Fibroblast of skin of left biceps (primary cell): ENCODE measurements around the gene MCRIP1.
"Not testable (repeated sequence)": the region's sequence is repeated elsewhere in the genome, so short reads cannot be mapped to it uniquely, and the experiment has no call there.

ENCODE experiments used
- DNase-seq, 2 experiments: peaks; one replicate each; pipeline ENCODE4 v3.0.0-alpha.2; 2013; ENCODE audit warnings: low read depth in 2 of 2

The MCRIP1 gene

GRCh38 chr17:81840826-81841778 lies 8.0 kb upstream of the MCRIP1 start:
- DNase-seq, result no peak

DNA sequence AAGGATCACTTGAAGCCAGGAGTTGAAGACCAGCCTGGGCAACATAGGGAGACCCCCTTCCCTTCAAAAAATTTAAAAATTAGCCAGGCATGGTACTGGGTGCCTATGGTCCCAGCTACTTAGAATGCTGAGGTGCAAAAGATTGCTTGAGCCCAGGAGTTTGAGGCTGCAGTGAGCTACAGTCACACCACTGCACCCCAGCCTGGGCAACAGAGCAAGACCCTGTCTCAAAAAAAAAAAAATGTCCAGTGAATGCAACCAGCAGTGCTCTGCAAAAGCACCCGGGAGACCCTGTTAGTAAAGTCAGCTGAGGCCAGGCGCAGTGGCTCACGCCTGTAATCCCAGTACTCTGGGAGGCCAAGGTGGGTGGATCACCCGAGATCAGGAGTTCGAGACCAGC lies 7.0 kb upstream of the MCRIP1 start:
- not testable (repeated sequence) for DNase-seq

GRCh38 chr17:81839301-81839700 lies 6.2 kb upstream of the MCRIP1 start:
- no peak for DNase-seq

DNA sequence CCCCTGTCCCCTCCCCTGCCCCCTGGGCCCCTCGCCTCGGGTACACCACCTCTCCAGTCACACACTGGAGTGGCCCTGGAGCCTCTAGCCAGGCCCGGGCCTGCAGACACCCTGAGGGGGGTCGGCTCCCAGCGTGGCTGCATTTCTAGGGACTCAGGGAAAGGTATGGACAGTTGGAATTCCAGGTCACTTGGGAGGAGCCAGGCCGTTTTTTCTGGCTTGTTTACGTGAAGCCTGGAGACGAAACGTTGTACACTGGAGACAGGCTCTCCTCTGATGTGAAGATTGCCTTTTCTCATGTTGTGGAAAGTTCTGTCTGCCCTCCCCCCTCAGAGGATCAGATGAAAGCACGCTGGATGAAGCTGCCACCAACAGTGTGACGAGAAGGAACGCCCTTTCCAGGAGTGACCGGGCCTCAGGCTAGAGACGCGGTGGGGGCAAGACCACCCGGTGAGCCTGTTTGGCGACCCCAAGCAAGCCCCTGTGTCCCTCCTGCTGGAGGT lies 5.7 kb upstream of the MCRIP1 start:
- no peak for DNase-seq

DNA sequence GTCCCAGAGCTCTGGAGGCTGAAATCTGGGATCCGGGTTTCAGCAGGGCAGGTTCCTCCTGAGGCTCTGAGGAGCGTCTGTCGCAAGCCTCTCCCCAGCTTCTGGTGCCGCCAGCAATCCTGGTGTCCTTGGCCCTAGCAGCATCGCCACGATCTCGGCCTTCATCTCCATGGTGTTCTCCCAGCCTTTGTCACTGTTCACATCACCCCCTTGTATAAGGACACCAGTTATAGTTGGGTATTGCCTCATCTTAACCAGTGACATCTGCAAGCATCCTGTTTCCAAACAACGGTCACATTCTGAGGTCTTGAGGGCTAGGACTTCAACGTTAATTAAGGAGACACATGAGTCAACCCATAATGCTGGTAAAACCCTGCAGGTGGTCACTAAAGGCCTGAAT lies 4.5 kb upstream of the MCRIP1 start:
- DNase-seq, result no peak

DNA sequence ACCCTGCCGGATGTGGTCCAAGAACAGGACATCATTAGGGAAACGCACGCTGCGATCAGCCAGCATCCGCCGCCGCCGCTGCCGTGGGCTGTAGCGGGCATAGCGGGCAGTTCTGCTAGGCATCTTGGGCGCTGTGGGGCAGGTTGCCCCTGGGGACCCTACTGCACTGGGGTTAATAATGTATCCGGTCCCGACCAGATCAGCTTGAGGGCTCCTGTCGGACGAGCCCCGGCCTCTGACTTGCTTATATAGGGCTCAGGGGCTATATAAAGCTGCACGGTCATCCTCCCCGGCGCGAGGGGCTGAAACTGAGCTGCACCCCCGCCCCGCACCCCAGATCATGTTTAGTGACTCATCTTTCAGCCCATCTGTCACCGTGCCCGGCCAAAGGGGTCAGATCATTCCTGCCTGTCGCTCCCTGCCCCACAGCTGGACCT lies 1.8 kb upstream of the MCRIP1 start, which contains the start of gene PPP1R27:
Gene PPP1R27 (minus strand): TSS at position 220 of the 437 bp plus-strand sequence. CDS start 97 bp downstream, at position 123.
- DNase-seq, result no peak

GRCh38 chr17:81833921-81834830 lies 1.1 kb upstream of the MCRIP1 start:
- no peak for DNase-seq

DNA sequence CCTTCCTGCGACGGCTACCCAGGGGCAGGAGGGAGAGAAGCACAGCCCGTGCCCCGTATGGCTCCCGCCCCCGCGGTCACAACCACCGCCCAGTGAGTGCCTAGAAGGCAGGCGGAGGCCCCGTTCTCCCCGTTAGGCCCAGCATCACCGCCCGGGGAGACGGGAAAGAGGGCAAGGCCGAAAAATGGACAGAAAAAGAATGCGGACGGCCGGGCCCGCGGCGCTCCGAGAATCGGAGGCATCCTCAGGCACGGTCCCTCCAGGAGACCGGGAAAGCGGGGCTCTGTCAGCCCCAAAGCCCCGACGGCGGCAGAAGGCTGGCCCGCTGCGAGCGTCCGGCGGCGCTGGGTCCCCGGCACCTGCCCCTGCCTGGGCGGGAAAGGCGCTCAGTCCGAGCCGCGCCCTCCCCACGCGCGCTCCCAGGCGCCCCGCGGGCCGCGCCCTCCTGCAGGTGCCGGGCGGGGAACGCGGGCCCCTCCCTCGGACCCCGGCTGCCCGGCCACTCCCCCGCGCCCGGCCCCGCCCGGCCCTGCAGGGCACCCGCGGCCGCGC lies 407 bp downstream of the MCRIP1 start:
- DNase-seq, result no peak

- no peak for DNase-seq
Observed at GRCh38 chr17:81831957-81832607, 1.0 kb downstream of the MCRIP1 start.

- DNase-seq, result no peak
Observed at GRCh38 chr17:81831563-81831956, 1.5 kb downstream of the MCRIP1 start.

DNA sequence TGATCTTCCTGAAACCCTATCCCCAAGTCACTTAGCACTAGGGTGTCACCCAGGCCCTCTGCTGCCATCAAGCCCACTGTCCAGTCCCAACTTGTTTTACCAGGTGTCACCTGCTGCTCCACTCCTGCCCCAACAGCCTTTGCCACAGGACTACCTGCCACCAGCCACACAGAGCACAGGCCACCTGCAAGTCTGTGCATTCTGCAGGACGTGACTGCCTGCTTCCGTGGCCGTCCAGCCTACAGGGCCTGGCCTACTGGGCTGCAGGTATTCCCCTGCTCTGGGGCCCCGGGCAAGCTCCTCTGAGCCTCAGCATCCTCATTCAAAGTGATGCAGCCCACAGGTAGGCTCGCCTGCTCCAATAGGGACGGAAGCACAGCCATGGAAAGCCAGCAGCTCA lies 3.2 kb downstream of the MCRIP1 start:
- no peak for DNase-seq

GRCh38 chr17:81828656-81829055 lies 4.4 kb downstream of the MCRIP1 start:
- DNase-seq, result no peak

GRCh38 chr17:81825841-81826466 lies 7.1 kb downstream of the MCRIP1 start:
- DNase-seq, result no peak

DNA sequence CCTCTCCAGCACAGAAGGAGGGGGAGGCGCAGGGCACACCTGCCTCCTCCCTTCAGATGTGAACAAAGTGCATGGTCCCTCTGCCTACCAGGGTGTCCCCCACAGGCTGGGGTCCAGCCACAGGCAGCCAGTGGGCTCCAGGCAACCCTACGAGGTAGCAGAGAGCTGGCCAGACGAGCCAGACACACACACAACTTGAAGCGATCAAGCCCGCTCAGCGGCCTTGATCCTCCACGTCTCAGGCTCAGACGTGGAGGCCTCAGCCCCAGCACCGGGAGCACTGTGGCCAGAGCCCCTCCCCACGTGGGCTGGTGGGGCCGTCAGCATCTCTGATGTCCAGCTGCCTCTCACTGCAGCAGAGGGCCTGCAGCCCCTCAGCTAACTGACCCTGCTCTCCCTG lies 8.5 kb downstream of the MCRIP1 start:
- DNase-seq, result no peak

DNA sequence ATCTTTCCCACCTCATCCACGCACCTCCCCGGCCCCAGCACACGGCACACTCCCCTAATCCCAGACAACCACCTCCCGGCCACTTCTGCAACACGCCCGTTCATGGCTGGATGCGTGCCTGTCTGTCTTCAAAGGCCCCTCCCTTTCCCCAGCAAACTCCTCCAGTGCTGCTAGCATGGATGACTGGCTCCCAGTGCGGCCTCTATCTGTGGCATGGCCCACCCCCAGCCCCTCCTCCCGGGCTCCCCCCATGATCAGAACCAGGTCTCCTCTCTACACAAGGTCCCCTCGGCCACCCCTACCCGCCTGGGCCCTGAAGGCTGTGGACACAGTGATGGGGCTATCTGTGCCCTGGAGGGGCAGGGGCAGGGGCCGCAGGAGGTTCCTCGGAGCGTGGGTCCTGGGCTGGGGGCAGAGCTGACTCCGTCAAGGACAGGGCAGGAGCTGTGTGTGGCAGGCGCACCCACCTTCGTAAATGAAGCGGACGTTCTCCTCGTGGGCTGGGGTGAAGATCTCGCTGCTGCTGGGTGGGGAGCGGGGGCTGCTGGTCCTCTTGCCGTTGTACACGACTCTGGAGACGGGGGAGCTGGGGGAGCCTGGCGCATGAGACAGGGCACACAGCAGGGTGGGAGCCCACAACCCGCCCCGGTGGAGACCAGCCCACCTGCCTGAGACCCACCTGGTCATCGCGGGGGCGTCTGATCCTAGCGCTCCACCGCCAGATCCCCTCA lies 9.1 kb downstream of the MCRIP1 start:
- no peak for DNase-seq

- DNase-seq, result no peak
Observed at GRCh38 chr17:81822996-81823819, 9.9 kb downstream of the MCRIP1 start.

DNA sequence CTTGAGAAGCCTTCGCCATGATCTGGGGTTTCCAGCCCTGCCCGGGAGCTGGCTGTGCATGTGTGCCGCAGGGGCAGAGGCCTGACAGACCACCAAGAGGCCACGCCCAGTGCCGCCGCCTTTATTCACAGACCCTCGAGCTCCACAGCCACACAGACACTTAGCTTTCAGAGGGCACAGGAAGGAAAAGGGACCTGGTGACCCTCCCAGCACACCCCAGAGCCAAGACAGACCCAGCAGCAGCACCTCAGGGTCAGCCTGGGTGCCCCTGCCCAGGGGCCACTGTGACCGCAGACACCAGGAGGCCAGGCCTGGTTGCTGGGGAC lies 10.8 kb downstream of the MCRIP1 start:
- no peak for DNase-seq

DNA sequence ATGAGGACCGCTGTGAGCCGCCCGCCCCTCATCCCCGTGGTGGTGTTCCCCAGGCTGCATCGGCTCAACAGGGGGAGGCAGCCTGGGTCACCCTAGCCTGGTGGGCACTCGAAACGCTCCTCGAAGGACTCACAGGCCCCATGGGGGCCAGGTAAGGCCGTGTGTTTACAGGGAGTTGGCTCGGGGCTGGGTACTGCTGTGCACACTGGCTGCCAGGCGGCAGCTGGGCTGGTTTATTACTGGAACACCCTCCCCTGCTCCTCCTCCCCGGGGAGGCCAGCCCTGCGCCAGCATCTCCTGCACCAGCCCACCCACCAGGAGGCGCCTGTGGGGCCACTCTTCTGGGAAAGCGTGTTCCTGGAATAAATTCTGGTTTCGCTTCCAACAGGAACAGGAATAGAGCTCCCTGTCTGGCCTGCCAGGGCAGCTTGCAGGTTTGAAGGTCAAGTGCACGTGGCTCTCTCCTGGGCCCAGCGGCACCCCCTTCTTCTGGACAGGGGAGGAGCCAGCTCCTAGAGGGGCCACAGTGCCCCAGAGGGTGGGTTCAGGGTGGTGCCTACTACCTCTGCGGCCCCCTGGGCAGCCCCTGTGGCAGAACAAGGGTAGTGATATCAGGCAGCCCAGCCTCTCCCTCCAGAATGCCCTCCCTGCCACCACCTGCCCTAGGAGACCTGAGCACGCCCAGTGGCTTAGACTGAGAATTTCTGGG lies 11.3 kb downstream of the MCRIP1 start:
- DNase-seq, result peak in 1 of 2 experiments; percentile 6

- DNase-seq, result no peak
Observed at GRCh38 chr17:81821147-81821546, 11.9 kb downstream of the MCRIP1 start.
